NCI-H2107 treated with DMSO at 0.1 percent for 48 hours (cell line): Measurements from ENCODE around the gene MAML2.
A peak's percentile ranks its signal among the peaks of the same experiment; 100 is the strongest.
"Not testable (repeated sequence)": the region's sequence is repeated elsewhere in the genome, so short reads cannot be mapped to it uniquely, and the experiment has no call there.

Source experiments
- DNase-seq: peaks from one replicate; lab custom pipeline; 2025; ENCODE audit not compliant: unreplicated experiment; lab: John Stamatoyannopoulos, UW

MAML2 gene

GRCh38 chr11:96294289-96294688, 48.7 kb downstream of the MAML2 start:
- DNase-seq: no peak

- DNase-seq: no peak
Measured at GRCh38 chr11:96293598-96294021, 49.4 kb downstream of the MAML2 start.

GRCh38 chr11:96293109-96293508, 49.9 kb downstream of the MAML2 start:
- no peak for DNase-seq

DNA sequence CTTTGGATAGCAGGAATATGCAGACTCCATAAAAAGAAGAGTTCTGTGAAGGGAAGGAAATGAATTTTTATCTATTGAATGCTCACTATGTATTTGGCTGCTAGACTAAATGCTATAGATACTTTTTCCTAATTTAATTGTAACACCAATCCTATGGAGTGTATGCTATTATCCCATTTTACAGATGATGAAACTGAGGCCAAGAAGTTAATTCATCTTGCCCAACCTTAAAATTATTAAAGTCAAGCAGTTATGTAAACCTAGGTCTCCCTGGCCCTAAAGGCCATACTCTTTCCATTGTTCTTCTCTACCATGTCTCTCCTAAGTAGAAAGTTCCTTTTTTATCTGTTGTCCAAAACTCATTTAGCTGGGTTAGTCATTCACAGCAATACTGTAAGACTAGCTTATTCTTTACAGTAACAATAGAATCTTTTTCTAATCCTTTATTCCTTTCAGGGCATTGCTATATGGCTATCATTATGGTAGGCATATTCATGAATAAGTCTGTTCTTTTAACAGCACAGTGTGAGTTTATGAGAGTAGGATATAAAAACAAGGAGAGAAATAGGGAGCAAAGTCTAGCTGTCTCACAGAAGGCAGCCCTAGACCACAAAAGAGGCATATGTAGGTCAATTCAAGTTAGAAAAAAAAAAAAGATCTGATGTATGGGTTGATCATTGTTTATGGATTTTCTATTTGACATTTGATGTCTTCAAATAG, 50.5 kb downstream of the MAML2 start:
- DNase-seq: no peak

GRCh38 chr11:96290631-96291030, 52.4 kb downstream of the MAML2 start:
- DNase-seq: no peak

- no peak for DNase-seq
Measured at GRCh38 chr11:96290031-96290430, 53.0 kb downstream of the MAML2 start.

GRCh38 chr11:96288915-96289314, 54.1 kb downstream of the MAML2 start:
- DNase-seq: no peak

- no peak for DNase-seq
Measured at GRCh38 chr11:96287822-96288439, 55.1 kb downstream of the MAML2 start.

DNA sequence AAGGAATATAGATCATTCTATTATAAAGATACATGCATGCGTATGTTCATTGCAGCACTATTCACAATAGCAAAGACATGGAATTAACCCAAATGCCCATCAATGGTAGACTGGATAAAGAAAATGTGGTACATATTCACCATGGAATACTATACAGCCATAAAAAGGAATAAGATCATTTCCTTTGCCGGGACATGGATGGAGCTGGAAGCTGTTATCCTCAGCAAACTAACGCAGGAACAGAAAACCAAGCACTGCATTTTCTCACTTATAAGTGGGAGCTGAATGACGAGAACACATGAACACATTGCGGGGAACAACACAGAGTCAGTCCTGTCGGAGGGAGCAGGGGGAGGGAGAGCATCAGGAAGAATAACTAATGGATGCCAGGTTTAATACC, 57.0 kb downstream of the MAML2 start:
- not testable (repeated sequence) for DNase-seq

GRCh38 chr11:96284917-96285316, 58.1 kb downstream of the MAML2 start:
- peak; percentile 52 for DNase-seq

DNA sequence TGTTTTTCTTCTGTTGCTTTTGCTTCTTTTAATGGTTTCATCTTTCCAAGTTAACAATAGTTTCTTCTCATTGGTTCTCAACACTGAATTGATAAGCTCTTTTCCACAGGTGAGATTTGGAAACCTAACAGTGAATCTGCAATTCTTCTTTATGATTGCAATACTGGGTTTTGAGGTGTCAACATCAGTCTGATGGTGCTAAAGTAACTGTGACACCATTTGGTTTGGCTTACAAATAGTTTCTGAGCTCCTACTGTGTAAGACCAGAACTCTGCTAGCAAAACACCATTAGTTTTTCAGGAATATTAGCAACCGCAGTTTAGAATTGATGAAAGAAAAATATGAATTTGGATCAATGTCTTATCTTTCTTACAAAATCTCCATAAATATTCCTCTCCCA, 58.6 kb downstream of the MAML2 start:
- no peak for DNase-seq

- DNase-seq: no peak
Measured at GRCh38 chr11:96282625-96283220, 60.3 kb downstream of the MAML2 start.

DNA sequence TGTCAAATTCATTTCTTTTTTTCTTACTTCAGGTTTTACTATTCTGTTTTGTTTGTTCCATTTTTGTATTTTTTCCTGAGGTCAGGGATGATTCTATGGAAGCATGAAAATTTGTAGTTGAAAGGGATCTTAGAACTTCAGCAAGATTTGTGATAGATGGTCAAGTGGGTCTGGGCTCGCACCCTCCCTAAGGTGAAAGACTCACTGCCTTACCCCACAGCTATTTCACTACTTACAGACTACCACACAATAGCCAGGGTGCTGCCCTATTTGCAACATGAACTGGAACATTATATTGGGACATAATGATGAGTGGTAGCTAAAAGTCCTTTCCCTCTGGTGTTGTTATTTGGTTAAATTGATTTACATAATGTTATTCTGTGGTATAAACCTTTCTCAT, 62.6 kb downstream of the MAML2 start:
- DNase-seq: no peak

- no peak for DNase-seq
Measured at GRCh38 chr11:96279896-96280290, 63.1 kb downstream of the MAML2 start.

DNA sequence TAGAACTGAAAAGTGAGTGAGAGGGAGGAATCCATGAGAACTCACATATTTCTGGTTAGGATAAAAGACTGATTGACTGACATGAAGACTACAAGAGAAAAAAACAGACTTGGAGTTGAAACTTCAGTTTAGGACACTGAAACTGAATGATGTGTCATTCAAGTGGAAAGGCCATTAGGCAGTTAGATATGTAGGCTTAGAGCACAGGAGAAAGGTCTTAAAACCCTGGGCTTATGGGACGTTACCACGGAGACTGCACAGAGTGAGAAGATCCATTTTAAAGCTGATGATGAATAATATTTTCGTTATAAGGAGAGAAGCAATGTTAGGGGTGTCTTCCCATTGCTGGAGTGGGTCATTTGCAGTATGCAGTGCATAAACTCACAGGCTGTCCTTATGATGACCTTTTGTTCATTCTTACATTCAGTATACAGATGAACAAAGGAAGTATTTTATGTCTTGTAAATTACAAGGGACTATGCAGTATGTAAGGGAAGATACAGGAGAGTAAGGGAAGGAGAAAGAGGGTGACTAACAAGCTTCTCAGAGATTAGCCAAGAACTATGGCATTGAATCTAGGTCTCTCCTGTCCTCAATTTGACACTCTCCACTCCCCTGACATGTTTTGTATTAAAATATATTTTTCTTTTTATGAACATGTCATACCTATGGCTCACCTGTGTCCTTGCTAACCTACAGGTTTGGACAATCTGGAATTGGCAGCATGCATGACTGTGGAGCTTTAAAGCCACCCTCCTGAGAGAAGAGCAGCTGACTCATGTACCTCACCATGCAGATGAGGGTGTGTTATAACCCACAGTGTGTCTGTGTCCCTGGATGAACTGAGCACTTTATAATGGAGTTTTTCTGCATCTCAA, 63.7 kb downstream of the MAML2 start:
- no peak for DNase-seq

- no peak for DNase-seq
Measured at GRCh38 chr11:96278039-96278897, 64.7 kb downstream of the MAML2 start.

DNA sequence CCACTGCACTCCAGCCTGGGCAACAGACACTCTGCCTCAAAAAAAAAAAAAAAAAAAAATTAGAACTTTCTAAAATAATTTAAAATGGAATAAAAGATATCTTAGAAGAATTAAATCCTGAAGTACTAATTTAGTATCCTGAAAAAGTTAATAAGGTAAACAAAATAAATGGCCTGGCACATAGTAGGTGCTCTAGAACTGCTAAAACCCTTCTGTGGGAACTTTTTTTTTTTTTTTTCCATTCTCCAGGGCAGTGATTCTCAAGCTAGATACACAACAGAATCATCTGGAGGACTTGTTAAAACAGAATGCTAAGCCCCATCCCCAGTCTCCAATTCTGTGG, 65.3 kb downstream of the MAML2 start:
- DNase-seq: no peak

DNA sequence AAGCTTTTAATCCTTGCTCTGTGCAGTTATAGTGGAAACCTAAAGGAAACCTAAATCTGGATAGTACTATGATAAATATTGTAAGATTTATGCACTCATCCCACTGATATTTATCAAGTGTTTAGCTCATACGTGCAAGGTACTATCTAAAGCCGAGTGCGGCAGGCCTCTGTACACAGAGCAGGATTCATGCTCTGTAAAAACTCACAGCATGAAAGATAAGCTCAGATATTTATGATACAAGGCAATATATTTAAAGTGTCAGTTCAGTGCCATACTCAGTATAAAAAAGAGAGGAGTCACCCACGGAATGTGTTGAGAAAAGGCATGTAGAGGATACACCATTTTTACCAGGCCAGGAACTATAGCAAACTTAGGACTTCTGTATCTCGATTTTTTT, 66.2 kb downstream of the MAML2 start:
- DNase-seq: no peak

DNA sequence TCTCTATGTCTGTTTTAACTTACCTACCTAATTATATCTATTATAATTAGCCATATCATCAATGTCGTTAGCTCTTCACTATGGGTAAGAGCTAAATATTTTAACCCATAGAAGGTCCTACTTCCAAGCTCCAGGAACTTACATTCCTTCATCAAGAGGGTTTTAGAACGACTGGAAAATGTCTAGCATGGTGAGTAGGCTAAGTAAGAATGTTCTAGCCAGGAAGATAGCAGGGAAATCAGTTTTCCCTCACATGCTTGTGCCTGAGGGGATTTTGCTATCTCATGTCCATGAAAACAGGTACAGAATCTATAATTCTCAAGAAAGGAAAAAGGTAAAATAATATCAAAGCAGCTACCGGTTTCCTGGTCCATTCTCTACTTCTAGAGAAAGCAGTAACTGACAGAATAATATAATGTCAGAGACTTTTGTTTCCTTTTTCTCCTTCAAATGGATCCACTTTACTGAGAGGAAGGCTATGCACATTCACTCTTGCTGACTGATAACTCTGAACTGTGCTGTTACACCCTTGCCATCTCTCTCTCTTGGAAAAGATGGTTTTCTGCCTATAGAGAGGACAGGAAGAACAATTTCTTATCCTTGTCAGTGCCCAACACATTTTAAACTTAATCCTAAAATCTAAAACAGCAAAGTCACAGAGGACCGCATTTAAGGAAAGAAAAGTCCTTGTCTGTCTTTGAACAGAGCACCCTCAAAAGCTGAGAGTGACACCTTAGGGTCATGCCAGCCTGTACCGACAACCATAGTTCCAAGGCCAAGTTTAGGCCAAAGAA, 67.0 kb downstream of the MAML2 start:
- DNase-seq: no peak

GRCh38 chr11:96273507-96273906, 69.5 kb downstream of the MAML2 start:
- DNase-seq: no peak
